Testis (tissue), 3 donors: ENCODE results near the gene PIBF1. TPM values are rescaled to one million over a fixed set of nuclear protein-coding genes. Genes with fewer than 3 reads are reported as not detected.

Experiments
- polyA plus RNA-seq: library from polyadenylated mRNA; stranded (reverse); fragments of 350-450 nt; fragmentation: Illumina TruSeq; extraction: RNeasy Lipid Tissue Mini Kit (QIAGEN cat#74804); gene quantifications from one replicate; pipeline ENCODE4 v1.2.3, GENCODE V29; 2014; ENCODE audit warnings: low read depth, low replicate concordance; ENCODE audit not compliant: insufficient read depth
- small RNA-seq, 2 donors: library from RNA; depleted of rRNA; stranded (forward); fragments of <200 nt; gene quantifications; one replicate each; pipeline ENCODE3, GENCODE V24; 2016
- total RNA-seq, 2 donors: library from RNA; depleted of rRNA; stranded (reverse); fragments of >200 nt; gene quantifications; one replicate each; pipeline ENCODE4 v1.2.3, GENCODE V29; 2016

The PIBF1 gene
- total and polyA plus RNA-seq, 3 donors from 2014 or later: 22.5 to 37.2 (median 24.6) TPM

Small RNA genes lying within 50 kb of the gene (small RNA-seq; reads per million reads assigned to genes)
- gene RNU6-79P: 0 reads per million in 2 donors

Other genes with a start within 250 kb of the PIBF1 start
- 1 to 10 TPM; 4.0 to 4.3 TPM for gene MZT1, start 54.5 kb upstream of the PIBF1 start, total RNA-seq
- 8.6 TPM for gene MZT1, start 54.5 kb upstream of the PIBF1 start, polyA plus RNA-seq
- 10 to 100 TPM in 1 of 2 donors, 1 to 10 TPM in 1; 5.7 to 10.2 TPM for gene BORA, start 54.2 kb upstream of the PIBF1 start, total RNA-seq
- 6.0 TPM for gene BORA, start 54.2 kb upstream of the PIBF1 start, polyA plus RNA-seq
- gene DIS3, start 233 bp upstream of the PIBF1 start, total RNA-seq: 10 to 100 TPM; 37.6 to 43.9 TPM
- gene DIS3, start 233 bp upstream of the PIBF1 start, polyA plus RNA-seq: 27.8 TPM